NCI-H1105 (cell line): Measurements from ENCODE around the gene SH3PXD2B.
"Not testable (repeated sequence)": the region's sequence is repeated elsewhere in the genome, so short reads cannot be mapped to it uniquely, and the experiment has no call there.

Experiments used
- DNase-seq: peaks from one replicate; lab custom pipeline; 2025; lab: John Stamatoyannopoulos, UW

Gene SH3PXD2B

DNA sequence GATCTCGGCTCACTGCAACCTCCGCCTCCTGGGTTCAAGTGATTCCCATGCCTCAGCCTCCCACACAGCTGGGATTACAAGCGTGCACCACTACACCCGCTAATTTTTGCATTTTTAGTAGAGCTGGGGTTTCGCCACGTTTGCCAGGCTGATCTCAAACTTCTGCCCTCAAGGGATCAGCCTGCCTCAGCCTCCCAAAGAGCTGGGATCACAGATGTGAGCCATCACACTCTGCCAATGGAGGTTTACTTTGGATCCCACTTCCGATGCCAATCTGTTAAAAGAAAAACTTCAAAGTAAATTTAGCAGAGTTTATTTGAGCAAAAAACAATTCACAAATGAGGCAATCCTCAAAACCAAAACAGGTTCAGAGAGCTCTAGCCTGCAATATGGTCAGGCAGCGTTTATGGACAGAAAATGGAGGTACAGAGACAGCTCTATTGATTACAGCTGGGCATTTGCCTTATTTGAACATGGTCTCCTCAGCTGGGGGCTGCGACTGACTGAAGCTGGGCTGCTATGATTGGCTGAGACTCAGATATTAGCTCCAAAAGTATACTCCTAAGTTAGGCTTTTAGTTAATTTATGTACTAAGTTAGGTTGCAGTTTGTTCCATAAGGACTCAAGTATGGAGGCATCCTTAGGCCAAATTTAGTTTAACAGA lies 152.1 kb downstream of the SH3PXD2B start:
- DNase-seq = no peak

DNA sequence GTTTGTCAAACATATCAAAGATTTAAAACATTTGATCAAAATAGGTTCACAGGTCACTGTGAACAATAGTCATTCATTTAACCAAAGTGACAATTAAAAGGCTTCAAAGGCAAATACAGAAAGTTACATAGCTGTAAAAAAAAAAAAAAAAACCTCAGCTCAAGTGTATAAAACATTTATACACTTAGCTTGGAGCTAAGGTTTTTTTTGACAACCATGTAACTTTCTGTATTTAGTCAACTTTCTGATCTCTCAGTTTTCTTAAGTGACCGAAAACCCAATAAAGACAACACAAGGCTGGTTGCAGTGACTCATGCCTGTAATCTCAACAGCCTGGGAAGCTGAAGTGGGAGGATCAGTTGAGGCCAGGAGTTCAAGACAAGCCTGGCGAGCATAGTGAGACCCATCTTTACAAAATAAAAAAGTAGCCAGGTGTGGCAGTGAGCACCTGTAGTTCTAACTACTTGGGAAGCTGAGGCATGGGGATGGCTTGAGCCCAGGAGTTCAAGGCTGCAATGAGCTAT lies 154.3 kb downstream of the SH3PXD2B start:
- no peak for DNase-seq

DNA sequence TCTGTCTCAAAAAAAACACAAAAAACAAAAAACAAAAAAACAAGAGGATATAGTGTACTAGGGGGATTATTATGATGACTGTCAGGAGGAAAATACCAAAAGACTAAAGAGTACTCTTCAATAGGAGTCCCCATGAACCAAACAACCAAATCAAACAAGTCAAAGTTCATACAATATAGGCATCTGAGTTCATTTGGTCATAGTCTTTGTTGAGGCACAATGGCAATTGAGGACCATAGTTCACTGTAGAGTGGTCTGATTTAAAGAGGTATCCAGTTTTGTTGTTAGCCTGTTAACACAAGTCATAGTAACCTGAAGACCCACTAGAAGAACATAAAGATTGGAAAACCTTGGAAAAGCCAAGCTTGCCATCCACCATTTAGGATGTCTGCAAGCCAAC lies 159.5 kb downstream of the SH3PXD2B start:
- DNase-seq = no peak

DNA sequence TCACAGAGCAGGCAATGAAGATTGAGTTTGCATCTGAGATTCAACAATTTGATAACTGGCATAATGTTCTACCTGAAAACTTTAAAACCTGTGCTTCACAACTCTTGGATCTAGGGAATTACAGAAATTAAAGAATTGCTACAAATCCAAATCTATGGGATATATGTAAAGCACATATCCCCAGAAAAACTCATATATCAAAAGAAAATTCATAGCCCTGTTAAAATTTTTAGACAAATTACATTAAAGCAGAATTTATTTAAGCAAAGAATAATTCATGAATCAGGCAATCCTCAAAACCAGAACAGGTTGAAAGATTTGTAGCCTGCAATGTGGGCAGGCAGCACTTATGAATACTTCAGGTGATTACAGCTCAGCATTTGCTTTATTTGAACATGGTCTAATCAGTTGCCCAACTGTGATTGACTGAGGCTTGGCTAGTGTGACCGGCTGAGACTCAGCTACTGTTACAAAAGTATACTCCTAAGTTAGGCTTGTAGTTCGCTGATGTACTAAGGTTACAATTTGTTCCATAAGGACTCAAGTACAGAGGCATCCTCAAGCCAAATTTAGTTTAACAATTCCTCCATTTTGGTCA lies 160.5 kb downstream of the SH3PXD2B start:
- no peak for DNase-seq

DNA sequence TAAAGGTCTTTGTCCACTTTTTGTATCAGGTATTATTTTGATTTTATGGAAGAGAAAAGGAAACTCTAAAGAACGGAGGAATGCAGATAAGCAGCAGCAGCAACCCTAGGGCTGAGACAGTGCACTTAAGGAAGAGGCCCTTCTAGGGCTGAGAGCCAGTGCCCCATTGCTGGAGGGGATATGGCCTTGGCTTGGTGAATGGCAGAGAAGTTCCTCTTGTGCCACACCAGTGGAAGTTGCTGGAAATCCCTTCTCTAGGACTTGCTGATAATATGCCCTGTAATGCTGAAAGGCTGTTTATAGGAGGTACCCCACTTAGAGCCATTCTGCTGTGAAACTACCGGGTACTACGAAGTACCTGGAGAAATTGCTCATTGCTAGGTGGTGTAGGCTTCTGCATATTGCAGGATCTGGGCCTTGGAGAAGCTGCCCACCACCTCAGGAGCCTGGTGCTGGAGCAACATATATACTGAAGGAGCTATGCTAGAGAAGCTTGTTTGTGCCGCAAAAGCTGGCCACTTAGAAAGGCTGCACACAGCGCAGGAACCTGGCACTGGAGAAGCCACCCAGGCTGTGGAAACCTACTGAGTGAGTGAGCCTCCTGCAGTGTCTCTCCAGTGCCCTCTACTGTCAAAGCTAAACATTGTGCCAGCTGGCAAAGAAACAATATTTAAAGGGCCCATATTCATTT lies 161.1 kb downstream of the SH3PXD2B start:
- DNase-seq = peak; percentile 43

DNA sequence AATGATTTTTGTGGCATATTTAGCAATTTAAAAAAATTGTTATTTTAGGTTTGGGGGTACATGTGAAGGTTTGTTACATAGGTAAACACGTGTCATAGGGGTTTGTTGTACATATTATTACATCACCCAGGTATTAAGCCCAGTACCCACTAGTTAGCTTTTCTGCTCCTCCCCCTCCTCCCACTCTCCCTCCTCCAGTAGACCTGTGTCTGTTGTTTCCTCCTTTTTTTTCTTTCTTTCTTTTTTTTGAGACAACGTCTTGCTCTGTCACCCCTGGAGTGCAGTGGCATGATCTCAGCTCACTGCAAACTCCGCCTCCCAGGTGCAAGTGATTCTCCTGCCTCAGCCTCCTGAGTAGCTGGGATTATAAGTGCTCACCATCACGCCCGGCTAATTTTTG lies 162.5 kb downstream of the SH3PXD2B start:
- not testable (repeated sequence) for DNase-seq

DNA sequence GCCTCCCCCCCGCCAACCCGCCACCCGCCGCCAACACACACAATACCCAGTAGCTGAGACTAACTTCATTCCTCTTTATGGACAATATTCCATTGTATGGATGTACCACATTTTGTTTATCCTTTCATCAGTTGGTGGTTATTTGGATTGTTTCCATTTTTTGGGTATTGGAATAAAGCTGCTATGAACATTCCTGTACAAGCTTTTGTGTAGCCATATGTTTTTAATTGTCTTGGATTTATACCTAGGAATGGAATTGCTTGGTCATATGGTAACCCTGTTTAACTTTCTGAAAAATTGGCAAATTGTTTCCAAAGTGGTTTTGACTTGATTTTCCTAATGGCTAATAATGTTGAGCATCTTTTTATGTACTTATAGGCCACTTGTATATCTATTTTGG lies 165.9 kb downstream of the SH3PXD2B start:
- DNase-seq = no peak

DNA sequence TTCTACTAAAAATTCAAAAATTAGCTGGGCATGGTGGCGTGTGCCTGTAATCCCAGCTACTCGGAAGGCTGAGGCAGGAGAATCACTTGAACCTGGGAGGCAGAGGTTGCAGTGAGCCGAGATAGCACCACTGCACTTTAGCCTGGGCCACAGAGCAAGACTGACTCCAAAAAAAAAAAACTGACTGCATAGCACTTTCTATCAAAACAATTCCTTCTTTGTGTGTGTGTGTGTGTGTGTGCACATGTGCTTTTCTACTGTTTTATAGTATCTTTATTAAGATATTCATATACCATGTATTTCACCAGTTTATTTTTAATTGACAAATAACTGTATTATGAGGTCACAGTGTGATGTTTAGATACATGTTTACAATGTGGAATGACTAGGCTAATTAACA lies 167.2 kb downstream of the SH3PXD2B start:
- DNase-seq = not testable (repeated sequence)

DNA sequence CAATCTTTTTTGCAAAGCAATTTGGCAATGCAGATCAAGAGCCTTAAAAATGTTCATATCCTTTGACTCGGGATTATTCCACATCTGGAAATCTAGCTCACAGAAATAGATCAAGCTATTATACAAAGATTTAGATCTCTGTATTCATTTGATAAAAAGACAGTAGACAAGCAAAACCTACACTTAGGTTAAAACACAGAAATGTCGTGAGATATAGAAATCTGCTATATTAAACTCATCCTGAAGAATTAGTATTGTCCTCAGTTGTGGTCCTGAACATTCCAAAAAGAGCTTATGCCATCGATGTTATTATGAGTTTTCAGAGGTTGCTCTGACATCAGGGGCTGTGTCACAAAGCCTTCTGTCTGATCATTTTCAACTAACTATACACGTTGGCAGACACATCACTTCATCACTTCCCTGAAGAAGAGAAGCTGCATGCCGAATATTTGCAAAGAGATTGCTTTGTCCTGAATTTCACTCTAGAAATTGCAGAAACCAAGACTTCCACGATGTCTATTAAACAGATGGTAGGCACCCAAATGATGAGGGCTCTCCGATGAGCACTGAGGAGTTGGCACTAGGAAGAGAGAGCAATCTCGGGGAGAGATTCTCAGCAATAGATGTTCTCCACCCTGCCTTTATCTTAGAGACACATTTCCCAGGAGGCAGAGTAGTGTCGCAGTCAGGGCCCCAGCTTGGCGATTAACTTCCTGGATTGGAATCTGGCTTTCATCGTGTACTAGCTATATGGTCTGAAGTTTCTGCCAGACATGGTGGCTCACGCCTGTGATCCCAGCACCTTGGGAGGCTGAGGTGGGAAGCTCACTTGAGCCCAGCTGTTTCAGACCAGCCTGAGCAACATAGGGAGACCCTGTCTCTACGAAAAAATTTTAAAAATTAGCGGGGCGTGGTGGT lies 168.8 kb downstream of the SH3PXD2B start:
- no peak for DNase-seq

DNA sequence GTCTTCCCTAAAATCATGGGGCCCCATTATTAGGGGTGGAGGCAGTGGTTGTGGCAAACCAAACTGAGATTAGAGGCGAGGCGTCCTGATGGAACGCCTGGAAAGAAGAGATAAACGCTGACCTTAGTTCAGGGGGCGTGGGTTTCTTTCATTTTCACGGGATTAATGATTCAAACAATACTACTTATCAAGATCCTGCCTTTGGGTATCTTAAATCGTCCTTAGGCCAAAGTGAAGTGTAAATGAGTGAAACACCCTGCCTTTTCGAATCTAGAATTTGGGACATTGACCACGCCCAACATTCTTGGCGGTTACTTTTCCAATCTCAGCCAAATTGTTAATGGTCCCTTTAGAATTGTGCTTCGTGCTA lies 169.7 kb downstream of the SH3PXD2B start:
- DNase-seq = no peak

DNA sequence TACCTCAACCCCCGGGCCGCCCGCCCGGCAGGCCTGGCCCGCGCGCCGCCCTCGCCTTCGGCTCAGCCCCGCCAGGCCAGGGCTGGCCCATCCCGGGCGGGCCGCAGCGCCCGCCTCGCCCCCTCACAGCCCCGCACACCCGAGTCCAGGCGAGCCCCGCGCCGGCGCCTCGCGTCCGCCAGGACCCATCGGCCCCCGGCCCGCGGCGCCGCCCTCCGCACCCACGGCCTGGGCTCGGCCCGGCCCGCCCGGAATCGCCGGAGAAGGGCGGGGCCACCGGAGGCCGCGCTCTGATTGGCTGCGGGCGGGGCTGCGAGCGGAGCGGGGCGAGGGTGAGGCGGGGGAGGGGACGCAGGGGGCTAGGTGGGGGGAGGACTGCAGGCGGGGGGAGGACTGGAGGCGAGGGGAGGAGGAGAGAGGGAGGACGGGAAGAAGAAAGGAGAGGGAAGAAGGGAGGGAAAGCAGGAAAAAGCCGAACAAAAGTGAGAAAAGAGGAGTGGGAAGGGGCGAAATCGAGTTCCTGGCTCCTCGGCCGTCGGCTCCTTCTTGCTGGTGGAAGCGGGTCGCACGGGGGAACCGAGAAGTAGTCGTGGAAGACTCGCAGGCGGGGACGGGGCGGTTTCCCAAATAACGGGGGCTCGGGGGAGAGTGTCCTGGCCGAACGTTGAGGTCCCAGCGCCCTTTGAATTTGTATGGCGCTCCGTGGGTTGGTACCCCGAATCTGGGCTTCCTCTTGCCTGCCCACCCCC lies 170.3 kb downstream of the SH3PXD2B start:
- DNase-seq = peak; percentile 59

DNA sequence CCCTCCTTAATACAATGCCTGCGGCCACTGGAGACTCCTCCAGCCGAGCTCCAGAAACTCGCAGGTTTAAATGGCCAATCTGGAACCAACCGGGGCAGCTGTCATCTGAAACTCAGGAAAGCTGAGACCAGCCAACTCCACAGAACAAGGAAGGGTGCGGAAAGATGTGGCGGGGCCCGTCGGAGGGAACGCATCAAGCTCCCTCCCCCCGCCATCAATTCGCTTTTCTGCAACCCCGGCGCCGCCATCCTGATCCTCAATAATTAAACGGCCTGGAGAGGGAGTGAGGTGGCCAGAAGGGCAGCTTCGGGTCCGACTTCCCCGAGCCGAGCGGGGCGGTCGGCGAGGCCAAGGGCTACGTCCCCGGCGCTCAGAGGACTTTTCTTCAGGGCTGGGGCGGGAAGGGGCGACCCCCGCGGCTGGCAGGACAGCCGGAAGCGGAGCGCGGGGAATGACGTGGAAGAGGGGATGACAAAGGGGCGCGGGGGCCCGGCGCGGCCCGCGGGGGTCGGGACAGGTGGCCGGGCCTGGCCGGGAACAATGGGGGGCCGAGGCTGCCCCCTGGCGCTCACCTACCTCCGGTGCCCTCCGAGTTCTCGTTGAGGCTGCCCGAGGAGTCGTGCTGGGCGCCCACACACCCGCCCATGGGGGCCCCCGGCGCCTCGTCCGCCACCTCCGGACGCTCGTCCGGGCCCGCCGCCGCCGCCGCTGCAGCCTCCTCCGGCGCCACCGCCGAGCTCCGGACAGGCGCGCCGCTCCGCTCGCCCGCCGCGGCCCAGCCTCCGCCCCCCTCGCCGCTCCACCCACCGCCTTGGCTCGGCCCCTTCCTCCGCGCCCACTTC lies 171.1 kb downstream of the SH3PXD2B start, which contains the start of gene UBTD2:
Gene UBTD2 (minus strand): TSS at position 745 of the 842 bp plus-strand sequence. CDS start 99 bp downstream, at position 646.
- DNase-seq = no peak

DNA sequence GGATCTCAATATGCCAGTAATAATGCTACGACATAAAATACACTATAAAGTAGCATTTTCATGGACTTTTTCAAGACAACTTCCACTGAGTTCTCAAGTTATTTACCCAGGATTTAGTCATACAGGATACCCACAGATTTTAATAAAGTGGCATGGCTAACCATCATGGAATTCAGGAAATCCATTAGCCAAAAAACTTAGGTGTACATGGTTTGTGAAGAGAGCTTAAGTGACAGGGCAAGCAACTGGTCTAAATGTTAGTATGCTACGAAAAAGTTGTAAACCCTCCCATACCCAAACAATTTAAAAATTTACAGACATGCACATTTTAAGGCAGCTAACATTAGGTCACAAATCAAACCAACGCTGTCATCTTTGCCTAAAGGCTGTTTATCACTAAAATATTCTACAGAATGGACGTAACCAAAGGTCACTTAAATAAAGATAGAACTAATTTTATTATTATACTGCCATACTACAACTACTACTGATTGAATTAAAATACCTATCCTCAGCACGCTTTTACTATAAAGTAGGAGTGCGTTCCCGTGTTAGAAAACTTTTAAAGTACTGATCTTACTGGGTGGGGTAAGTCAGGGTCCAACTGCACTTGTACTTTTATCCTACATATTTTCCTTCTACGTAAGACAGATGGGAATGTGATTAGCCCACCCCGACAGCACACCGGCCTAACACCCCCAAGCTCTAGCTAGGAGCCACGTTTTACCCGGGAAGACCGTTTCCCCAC lies 171.9 kb downstream of the SH3PXD2B start:
- no peak for DNase-seq

DNA sequence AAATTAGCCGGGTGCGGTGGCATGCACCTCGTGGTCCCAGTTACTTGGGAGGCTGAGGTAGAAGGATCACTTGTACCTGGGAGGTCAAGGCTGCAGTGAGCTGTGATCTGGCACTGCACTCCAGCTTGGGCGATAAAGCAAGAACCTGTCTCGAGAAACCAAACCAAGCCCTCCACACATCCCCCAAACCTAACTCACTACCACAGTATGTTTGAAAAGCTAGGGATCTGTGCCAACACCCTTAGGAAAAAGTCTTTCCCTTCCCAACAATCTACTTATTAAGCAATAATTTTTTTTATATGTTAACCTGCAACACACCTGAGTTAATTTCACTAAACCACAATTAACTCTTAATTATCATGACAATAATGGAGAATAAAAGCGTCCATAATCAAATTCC lies 173.0 kb downstream of the SH3PXD2B start:
- DNase-seq = no peak

DNA sequence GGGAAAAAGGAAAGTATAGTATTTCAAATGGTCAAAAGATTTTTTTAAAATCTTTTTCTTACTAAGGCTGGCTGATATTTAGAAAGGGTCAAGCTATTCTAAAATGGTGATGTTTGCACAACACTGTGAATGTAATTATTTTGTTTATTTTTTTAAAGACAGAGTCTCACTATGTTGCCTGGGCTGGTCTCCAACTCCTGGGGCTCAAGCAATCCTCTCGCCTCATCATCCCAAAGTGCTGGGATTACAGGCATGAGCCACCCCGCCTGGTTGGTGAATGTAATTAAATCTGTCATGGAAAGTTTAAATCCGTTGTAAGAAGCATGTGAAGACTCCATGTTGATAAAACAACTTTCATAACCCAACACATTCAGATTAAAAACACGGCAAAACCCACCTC lies 173.4 kb downstream of the SH3PXD2B start:
- DNase-seq = no peak

DNA sequence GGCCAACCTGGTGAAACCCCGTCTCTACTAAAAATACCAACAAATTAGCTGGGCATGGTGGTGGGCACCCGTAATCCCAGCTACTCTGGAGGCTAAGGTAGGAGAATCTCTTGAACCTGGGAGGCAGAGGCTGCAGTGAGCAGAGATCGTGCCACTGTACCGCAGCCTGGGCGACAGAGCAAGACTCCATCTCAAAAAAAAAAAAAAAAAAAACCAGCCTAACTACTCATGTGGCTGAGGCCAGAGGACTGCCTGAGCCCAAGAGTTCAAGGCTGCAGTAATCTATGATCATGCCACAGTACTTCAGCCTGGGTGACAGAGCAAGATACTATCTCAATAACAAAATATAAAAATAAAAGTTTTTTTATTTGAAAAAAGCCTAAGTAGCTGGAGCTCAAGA lies 174.0 kb downstream of the SH3PXD2B start:
- no peak for DNase-seq

DNA sequence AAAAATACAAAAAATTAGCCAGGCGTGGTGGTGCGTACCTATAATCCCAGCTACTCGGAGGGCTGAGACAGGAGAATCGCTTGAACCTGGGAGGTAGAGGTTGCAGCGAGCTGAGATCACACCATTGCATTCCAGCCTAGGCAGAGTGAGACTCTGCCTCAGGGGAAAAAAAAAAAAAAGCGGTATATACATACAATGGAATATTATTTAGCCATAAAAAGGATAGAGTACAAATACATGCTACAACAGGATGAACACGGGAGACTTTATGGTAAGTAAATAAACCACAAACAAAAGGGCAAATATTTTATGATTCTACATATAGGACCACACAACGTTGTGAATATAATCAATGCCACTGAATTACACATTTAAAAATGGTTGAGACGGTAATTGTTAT lies 176.0 kb downstream of the SH3PXD2B start:
- no peak for DNase-seq

DNA sequence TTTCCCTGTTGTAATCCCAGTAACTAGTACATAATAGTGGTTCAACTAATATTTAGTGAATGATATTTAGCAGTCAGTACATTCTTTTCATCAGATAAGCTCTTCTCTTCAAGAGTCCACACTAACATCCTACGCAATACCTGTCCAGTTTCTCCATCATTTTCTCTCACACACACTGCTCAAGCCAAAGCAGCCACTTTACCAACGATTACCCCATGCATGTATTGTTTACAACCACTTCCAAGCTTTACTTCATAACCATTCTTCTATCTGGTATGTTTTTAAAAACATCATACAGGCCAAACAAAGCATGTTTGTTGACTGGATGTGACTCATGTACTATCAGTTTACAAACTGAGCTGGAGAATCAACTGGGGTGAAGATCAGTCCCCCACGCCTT lies 178.1 kb downstream of the SH3PXD2B start:
- DNase-seq = no peak
